CD8-positive, alpha-beta memory T cell (primary cell): ENCODE measurements around the gene TBC1D8. TPM values are rescaled to one million over a fixed set of nuclear protein-coding genes. Genes with fewer than 3 reads are reported as not detected.

ENCODE experiments used
- CTCF ChIA-PET: fragments of 350-600 bp; sonication (Branson Sonifier 250); formaldehyde crosslinking; loops from one replicate; lab custom pipeline; 2021; ENCODE audit warnings: antibody characterized with exemption; lab: Charles Lee
- POLR2A ChIA-PET: fragments of 350-600 bp; sonication (Branson Sonifier 250); formaldehyde crosslinking; loops from one replicate; lab custom pipeline; 2021; ENCODE audit warnings: antibody characterized with exemption; lab: Charles Lee
- DNase-seq, 5 donors: peaks; one replicate each; pipeline versions ENCODE4 v3.0.0 to v3.0.0-alpha.2; 2020 to 2022; ENCODE audit warnings: mixed read lengths in 1 of 5
- H3K27ac ChIP-seq: one replicate; pipeline ENCODE4 v1.7.0; 2013; ENCODE audit warnings: low read depth, mild to moderate bottlenecking, low read length, moderate library complexity
- H3K27me3 ChIP-seq: 2 replicates; pipeline ENCODE4 v1.7.0; 2013; ENCODE audit warnings: low read length, mild to moderate bottlenecking; ENCODE audit not compliant: insufficient read depth, poor library complexity, severe bottlenecking
- H3K36me3 ChIP-seq: 2 replicates; pipeline ENCODE4 v1.7.0; 2013; ENCODE audit warnings: mild to moderate bottlenecking, low read length, moderate library complexity; ENCODE audit not compliant: insufficient read depth
- H3K4me1 ChIP-seq: 2 replicates; pipeline ENCODE4 v1.7.0; 2013; ENCODE audit warnings: mild to moderate bottlenecking, low read length, moderate library complexity; ENCODE audit not compliant: insufficient read depth
- H3K4me3 ChIP-seq: 2 replicates; pipeline ENCODE4 v1.7.0; 2013; ENCODE audit warnings: mild to moderate bottlenecking, low read length
- H3K9me3 ChIP-seq: 2 replicates; pipeline ENCODE4 v1.7.0; 2013; ENCODE audit warnings: mild to moderate bottlenecking, low read length
- H3K27ac Mint-ChIP-seq, 8 donors: one replicate each; pipeline ENCODE4 v1.8.0; 2020 to 2021; ENCODE audit warnings: mixed read lengths in 8 of 8, mild to moderate bottlenecking in 6 of 8, inconsistent platforms in 3 of 8, moderate library complexity in 3 of 8
- H3K27me3 Mint-ChIP-seq, 2 donors: one replicate each; pipeline ENCODE4 v1.8.0; 2020 to 2021; ENCODE audit warnings: mixed read lengths in 2 of 2, mild to moderate bottlenecking in 1 of 2, moderate library complexity in 1 of 2
- H3K36me3 Mint-ChIP-seq, 3 donors: one replicate each; pipeline ENCODE4 v1.8.0; 2020 to 2021; ENCODE audit warnings: mixed read lengths in 3 of 3, inconsistent platforms in 1 of 3, mild to moderate bottlenecking in 1 of 3
- H3K4me1 Mint-ChIP-seq, 3 donors: one replicate each; pipeline ENCODE4 v1.8.0; 2020 to 2021; ENCODE audit warnings: mixed read lengths in 3 of 3, inconsistent platforms in 1 of 3, mild to moderate bottlenecking in 1 of 3
- H3K4me3 Mint-ChIP-seq, 7 donors: one replicate each; pipeline ENCODE4 v1.8.0; 2020 to 2021; ENCODE audit warnings: mixed read lengths in 7 of 7, mild to moderate bottlenecking in 6 of 7, moderate library complexity in 4 of 7, inconsistent platforms in 2 of 7
- H3K9me3 Mint-ChIP-seq, 5 donors: one replicate each; pipeline ENCODE4 v1.8.0; 2020 to 2022; ENCODE audit warnings: mixed read lengths in 5 of 5, mild to moderate bottlenecking in 3 of 5, moderate library complexity in 2 of 5, inconsistent platforms in 1 of 5
- polyA plus RNA-seq: library from polyadenylated mRNA; unstranded; fragments of 300-500 nt; fragmentation: Illumina TruSeq; gene quantifications from one replicate; pipeline ENCODE4 v1.2.3, GENCODE V29; 2021
- total RNA-seq, 2 experiments: library from RNA; stranded (reverse); gene quantifications; one replicate each; pipeline ENCODE4 v1.2.3, GENCODE V29; 2021

Gene TBC1D8
- total and polyA plus RNA-seq, 3 experiments from 2014 or later = 0.55 to 0.89 (median 0.69) TPM

DNA sequence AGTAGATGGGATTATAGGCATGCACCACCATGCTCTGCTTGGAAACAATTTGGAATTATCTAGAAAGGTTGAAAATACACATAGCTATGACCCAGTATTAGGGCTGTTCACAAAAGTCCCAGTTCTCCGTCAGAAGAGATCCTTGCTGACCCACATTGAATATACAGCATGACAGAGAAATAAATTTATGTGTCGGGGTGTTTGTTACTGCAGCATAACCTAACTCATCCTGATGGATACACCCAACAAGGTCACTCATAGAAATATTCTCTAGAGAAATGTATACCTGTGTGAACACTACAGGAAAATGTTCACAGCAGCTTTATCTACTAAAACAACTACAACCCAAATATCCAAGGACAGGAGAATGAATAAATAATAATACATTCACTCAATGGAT is 9.0 kb downstream of the TBC1D8 start:
- ChIA-PET CTCF (no interaction called here), POLR2A (no interaction called here)
- H3K4me3 Mint-ChIP-seq = no peak overlapping the region

DNA sequence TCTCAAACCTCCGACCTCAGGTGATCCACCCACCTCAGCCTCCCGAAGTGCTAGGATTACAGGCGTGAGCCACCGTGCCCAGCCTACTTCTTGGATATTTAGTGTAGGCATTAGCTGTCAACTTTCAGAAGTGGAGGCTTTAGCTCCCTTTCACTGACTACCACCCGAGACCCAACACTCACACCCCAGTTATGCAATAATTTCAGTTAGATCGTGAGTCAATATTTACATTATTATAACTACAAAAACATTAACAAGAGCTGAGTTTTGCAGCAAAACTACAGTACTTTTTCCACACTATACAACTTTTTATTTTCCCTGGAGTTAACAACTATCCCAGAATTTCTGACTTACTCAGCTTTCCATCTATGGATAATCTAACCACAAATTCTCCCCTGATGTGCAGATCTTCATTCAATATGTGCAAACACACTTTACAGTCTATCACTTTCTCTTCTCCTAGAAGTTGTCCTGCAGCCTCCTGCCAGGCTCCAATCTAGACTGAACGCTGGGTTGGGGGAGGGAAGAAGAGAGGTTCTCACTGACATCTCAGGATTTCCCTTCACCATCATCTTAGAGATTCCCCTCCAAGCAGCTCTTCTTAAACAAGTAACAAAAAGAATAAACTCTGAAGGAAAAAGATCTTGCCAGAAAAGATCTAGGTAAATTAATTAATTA is 10.1 kb downstream of the TBC1D8 start:
- Histone ChIP-seq H3K27me3 (no peaks in the 10 kb centered on the region), H3K36me3 (no peaks in the 10 kb centered on the region), H3K4me1 (no peaks in the 10 kb centered on the region), H3K9me3 (no peaks in the 10 kb centered on the region), H3K27ac (no peak overlapping the region), H3K4me3 (no peak overlapping the region)
- no peaks in the 10 kb centered on the region for H3K4me1 Mint-ChIP-seq
- ChIA-PET POLR2A (no interaction called here), CTCF (no interaction called here)
- H3K4me3 Mint-ChIP-seq = no peak overlapping the region
- no peak for DNase-seq
- H3K9me3 Mint-ChIP-seq = peaks cover 0 to 2% (median 0%) of the 10 kb centered on the region in 5 donors
- H3K36me3 Mint-ChIP-seq = peaks cover 0 to 6% (median 2%) of the 10 kb centered on the region in 3 donors
- peaks cover 38 to 71% of the 10 kb centered on the region in 2 donors for H3K27me3 Mint-ChIP-seq
- no peak overlapping the region for H3K27ac Mint-ChIP-seq

More for the DNA sequence above, 9.0 kb downstream of the TBC1D8 start:
- peaks cover 38 to 80% of the 10 kb centered on the region in 2 donors for H3K27me3 Mint-ChIP-seq
- H3K27ac ChIP-seq = no peak overlapping the region
- no peak overlapping the region for H3K4me3 ChIP-seq
- H3K9me3 ChIP-seq = no peaks in the 10 kb centered on the region
- no peak for DNase-seq
- H3K36me3 Mint-ChIP-seq = peaks cover 0 to 6% (median 2%) of the 10 kb centered on the region in 3 donors
- no peaks in the 10 kb centered on the region for H3K27me3 ChIP-seq
- no peaks in the 10 kb centered on the region for H3K4me1 Mint-ChIP-seq
- no peaks in the 10 kb centered on the region for H3K36me3 ChIP-seq
- peaks cover 0 to 2% (median 0%) of the 10 kb centered on the region in 5 donors for H3K9me3 Mint-ChIP-seq
- no peak overlapping the region for H3K27ac Mint-ChIP-seq
- no peaks in the 10 kb centered on the region for H3K4me1 ChIP-seq

DNA sequence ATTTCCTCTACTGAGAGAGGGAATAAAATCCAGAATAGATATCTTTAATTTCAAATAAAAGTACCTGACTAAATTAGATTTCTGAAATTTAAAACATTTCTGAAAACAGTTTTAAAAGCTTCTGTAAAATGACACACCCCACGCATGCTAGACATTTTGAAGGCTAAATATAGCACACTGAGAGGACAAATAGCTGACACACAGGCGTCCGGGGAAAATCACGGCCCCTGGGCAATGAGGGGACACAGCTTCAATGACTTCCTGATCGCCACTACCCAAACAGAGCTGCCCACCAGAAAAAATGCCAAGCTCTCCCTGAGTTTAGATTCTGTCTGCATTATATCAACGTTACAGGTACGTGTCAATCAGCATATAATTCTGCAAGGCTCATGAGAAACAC is 10.9 kb downstream of the TBC1D8 start:
- H3K27me3 Mint-ChIP-seq = peaks cover 38 to 64% of the 10 kb centered on the region in 2 donors
- Histone ChIP-seq H3K4me1 (no peaks in the 10 kb centered on the region), H3K36me3 (no peaks in the 10 kb centered on the region), H3K27ac (no peak overlapping the region), H3K4me3 (no peak overlapping the region), H3K27me3 (no peaks in the 10 kb centered on the region), H3K9me3 (no peaks in the 10 kb centered on the region)
- POLR2A ChIA-PET = no interaction called here
- CTCF ChIA-PET = no interaction called here
- H3K4me3 Mint-ChIP-seq = no peak overlapping the region
- no peak overlapping the region for H3K27ac Mint-ChIP-seq
- no peak for DNase-seq
- peaks cover 0 to 6% (median 2%) of the 10 kb centered on the region in 3 donors for H3K36me3 Mint-ChIP-seq
- no peaks in the 10 kb centered on the region for H3K4me1 Mint-ChIP-seq
- peaks cover 0 to 2% (median 0%) of the 10 kb centered on the region in 5 donors for H3K9me3 Mint-ChIP-seq

DNA sequence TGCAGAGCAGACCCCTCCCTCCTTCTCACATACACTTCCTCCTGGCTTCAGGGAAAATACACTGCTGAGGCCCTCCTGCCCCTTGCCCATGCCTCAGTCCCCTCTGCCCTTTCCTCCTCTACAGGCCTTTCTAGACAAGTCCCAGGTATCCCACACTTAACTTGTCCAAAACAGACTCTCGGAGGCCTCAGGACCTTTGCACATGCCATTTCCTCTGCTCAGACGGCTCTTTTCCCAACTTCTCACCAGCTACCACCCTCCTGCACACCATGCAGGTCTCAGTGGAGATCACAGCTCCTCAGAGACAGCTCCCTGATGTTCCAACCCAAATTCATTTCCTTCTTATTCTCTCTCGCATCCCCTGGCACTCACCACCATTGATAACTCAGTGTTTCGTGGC is 11.7 kb downstream of the TBC1D8 start:
- H3K36me3 Mint-ChIP-seq = peaks cover 0 to 3% (median 2%) of the 10 kb centered on the region in 3 donors
- H3K9me3 Mint-ChIP-seq = peaks cover 0 to 2% (median 0%) of the 10 kb centered on the region in 5 donors
- H3K4me3 Mint-ChIP-seq = no peak overlapping the region
- DNase-seq = no peak
- peaks cover 38 to 59% of the 10 kb centered on the region in 2 donors for H3K27me3 Mint-ChIP-seq
- Histone ChIP-seq H3K9me3 (no peaks in the 10 kb centered on the region), H3K4me3 (no peak overlapping the region), H3K36me3 (no peaks in the 10 kb centered on the region), H3K27ac (no peak overlapping the region), H3K4me1 (no peaks in the 10 kb centered on the region), H3K27me3 (no peaks in the 10 kb centered on the region)
- CTCF ChIA-PET = no interaction called here
- no peak overlapping the region for H3K27ac Mint-ChIP-seq
- no peaks in the 10 kb centered on the region for H3K4me1 Mint-ChIP-seq
- POLR2A ChIA-PET = no interaction called here

DNA sequence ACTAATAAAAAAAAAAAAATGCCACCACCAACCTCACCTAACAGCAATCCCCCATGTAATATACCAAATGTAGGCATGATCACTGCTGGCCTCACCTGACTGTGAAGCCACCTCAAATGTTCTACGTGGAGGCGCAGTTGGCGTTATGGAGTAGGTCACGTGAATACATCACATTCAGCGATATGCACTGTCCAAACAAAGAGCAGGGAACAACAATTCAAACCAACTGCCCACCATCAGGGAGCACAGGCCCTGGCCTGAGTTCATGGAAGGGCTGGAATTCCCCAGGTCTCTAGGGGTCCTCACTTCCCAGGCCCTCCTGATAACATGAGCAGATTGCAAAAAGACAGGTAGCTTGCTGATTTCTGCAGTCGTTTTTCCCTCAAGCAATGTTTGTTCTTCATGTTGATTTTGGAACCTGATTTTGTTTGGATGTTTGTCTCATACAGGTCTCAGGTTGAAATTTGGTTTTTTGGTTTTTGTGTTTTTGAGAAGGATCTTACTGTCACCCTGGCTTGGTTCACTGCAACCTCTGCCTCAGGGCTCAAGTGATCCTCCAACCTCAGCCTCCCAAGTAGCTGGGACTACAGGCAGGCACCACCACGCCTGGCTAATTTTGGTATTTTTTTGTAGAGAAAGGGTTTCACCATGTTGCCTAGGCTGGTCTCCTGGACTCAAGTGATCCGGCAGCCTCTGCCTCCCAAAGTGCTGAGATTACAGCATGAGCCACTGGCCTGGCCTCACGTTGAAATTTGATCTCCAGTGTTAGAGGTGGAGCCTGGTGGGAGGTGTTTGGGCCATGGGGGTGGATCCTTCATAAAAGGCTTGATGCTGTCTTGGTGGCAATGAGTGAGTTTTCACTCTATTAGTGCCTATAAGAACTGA is 15.5 kb downstream of the TBC1D8 start:
- no peak for DNase-seq
- Histone ChIP-seq H3K36me3 (no peaks in the 10 kb centered on the region), H3K9me3 (no peaks in the 10 kb centered on the region), H3K27me3 (no peaks in the 10 kb centered on the region), H3K4me3 (no peak overlapping the region), H3K27ac (no peak overlapping the region), H3K4me1 (no peaks in the 10 kb centered on the region)
- Mint-ChIP-seq H3K27me3 (peaks cover 13 to 26% of the 10 kb centered on the region in 2 donors), H3K9me3 (peaks cover 0 to 2% (median 0%) of the 10 kb centered on the region in 5 donors), H3K36me3 (peaks cover 0 to 3% (median 2%) of the 10 kb centered on the region in 3 donors), H3K4me3 (no peak overlapping the region), H3K27ac (no peak overlapping the region), H3K4me1 (no peaks in the 10 kb centered on the region)
- ChIA-PET CTCF (no interaction called here), POLR2A (no interaction called here)

DNA sequence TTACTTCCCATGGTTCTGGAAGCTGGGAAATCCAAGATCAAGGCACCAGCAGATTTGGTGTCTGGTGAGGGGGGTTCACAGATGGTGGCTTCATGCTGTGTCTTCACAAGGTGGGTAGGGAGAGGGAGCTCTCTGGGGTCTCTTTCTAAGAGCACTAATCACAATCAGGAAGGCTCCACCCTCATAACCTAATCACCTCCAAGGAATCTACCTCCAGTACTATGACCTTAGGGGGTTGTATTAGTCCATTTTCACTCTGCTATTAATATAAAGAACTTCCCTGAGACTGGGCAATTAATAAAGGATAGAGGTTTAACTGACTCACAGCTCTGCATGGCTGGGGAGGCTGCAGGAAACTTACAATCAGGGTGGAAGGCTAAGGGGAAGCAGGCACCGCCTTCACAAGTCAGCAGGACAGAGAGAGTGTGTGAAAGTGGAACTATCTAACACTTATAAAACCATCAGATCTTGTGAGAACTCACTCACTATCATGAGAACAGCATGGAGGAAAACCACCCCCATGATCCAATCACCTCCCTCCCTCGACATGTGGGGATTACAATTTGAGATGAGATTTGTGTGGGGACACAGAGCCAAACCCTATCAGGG is 17.6 kb downstream of the TBC1D8 start:
- H3K4me1 Mint-ChIP-seq = no peaks in the 10 kb centered on the region
- H3K36me3 Mint-ChIP-seq = no peaks in the 10 kb centered on the region
- CTCF ChIA-PET = no interaction called here
- Histone ChIP-seq H3K36me3 (no peaks in the 10 kb centered on the region), H3K27me3 (no peaks in the 10 kb centered on the region), H3K4me3 (no peak overlapping the region), H3K9me3 (no peaks in the 10 kb centered on the region), H3K27ac (no peak overlapping the region), H3K4me1 (no peaks in the 10 kb centered on the region)
- peak overlapping the region in 1 of 8 donors; percentile 59 for H3K27ac Mint-ChIP-seq
- no peak for DNase-seq
- POLR2A ChIA-PET = no interaction called here
- peaks cover 9 to 10% of the 10 kb centered on the region in 2 donors for H3K27me3 Mint-ChIP-seq
- H3K4me3 Mint-ChIP-seq = no peak overlapping the region
- no peaks in the 10 kb centered on the region for H3K9me3 Mint-ChIP-seq

DNA sequence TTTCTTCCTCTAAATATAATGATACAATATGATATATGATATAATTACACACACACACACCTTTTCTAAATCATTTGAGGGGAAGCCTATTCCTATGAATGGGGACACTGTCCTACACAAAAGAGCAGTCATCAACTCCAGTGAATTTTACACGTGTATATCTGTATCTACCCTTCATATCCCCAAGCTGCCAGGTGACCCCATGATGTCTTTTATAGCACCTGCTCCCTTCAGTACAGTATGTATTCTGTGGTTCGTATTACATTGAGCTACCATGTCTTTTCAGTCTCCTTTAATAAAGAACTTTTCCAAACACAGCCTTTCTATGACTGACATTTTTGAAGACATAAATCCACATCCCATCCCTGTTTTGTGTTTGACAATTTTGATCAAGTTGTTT is 19.0 kb downstream of the TBC1D8 start:
- Mint-ChIP-seq H3K36me3 (no peaks in the 10 kb centered on the region), H3K27ac (no peak overlapping the region), H3K27me3 (peaks cover 6 to 16% of the 10 kb centered on the region in 2 donors), H3K4me1 (no peaks in the 10 kb centered on the region), H3K9me3 (no peaks in the 10 kb centered on the region), H3K4me3 (no peak overlapping the region)
- Histone ChIP-seq H3K27ac (no peak overlapping the region), H3K27me3 (no peaks in the 10 kb centered on the region), H3K4me1 (no peaks in the 10 kb centered on the region), H3K4me3 (no peak overlapping the region), H3K9me3 (no peaks in the 10 kb centered on the region), H3K36me3 (no peaks in the 10 kb centered on the region)
- DNase-seq = no peak
- ChIA-PET POLR2A (no interaction called here), CTCF (interaction anchor here (1.5 kb wide), 1 partner anchor 18 kb away, joined by 3 read pairs; no protein-coding TSS in a partner anchor)

DNA sequence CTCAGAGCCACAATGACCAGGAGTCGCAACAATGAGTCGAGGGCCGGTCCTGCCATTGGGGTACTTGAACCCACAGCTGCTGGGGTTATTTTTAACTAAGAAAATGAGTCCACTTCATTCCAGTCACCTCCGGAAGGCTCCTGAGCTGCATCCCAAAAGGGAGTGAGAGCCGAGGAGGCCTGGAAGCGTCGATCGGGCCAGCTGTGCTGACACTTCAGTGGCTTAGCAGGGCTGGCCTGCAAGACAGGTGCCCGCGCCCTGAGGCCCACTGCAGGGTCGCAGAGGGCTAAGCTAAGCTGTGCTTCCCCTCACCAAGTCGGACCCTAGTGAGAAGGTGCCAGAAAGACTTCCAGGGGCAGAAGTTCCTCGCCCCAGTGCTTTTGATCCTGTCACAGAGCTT is 21.1 kb downstream of the TBC1D8 start:
- Mint-ChIP-seq H3K27me3 (peaks cover 6 to 26% of the 10 kb centered on the region in 2 donors), H3K4me1 (peaks cover 9% of the 10 kb centered on the region in 3 donors), H3K36me3 (peaks cover 0 to 5% (median 0%) of the 10 kb centered on the region in 3 donors), H3K27ac (no peak overlapping the region), H3K4me3 (no peak overlapping the region), H3K9me3 (no peaks in the 10 kb centered on the region)
- Histone ChIP-seq H3K36me3 (no peaks in the 10 kb centered on the region), H3K27ac (no peak overlapping the region), H3K4me3 (no peak overlapping the region), H3K9me3 (no peaks in the 10 kb centered on the region), H3K27me3 (no peaks in the 10 kb centered on the region), H3K4me1 (no peaks in the 10 kb centered on the region)
- ChIA-PET POLR2A (no interaction called here), CTCF (no interaction called here)
- DNase-seq = no peak
